HTERT RPE-1 (cell line): ENCODE measurements around the gene PRIMPOL.
"Not testable (repeated sequence)": the region's sequence is repeated elsewhere in the genome, so short reads cannot be mapped to it uniquely, and the experiment has no call there.

ENCODE experiments used
- in situ Hi-C: fragments of 300-500 bp; cut with MboI; formaldehyde crosslinking; loops from 4 replicates; pipeline ENCODE4 v1.14.3; 2020; ENCODE audit warnings: low sequenced_read_pairs

PRIMPOL gene

GRCh38 chr4:184649026-184649970, at the start of gene PRIMPOL, which contains the start of gene CASP3:
Gene PRIMPOL (plus strand): TSS chr4:184649738. CDS start chr4:184657141, 7,403 bp downstream.
Gene CASP3 (minus strand): TSS chr4:184649447. CDS start chr4:184638453, 10,994 bp downstream.
- in situ Hi-C loops: no loop called here

GRCh38 chr4:184600982-184601381, 48.6 kb upstream of the PRIMPOL start:
- in situ Hi-C loops: not testable (repeated sequence)

GRCh38 chr4:184602857-184603256, 46.7 kb upstream of the PRIMPOL start:
- in situ Hi-C loops: not testable (repeated sequence)

GRCh38 chr4:184607429-184607828, 42.1 kb upstream of the PRIMPOL start:
- in situ Hi-C loops: not testable (repeated sequence)

GRCh38 chr4:184612074-184612473, 37.5 kb upstream of the PRIMPOL start:
- in situ Hi-C loops: no loop called here

- in situ Hi-C loops: no loop called here
Observed at GRCh38 chr4:184613405-184613804, 36.1 kb upstream of the PRIMPOL start.

GRCh38 chr4:184614509-184614908, 35.0 kb upstream of the PRIMPOL start:
- in situ Hi-C loops: no loop called here

- in situ Hi-C loops: not testable (repeated sequence)
Observed at GRCh38 chr4:184616168-184616567, 33.4 kb upstream of the PRIMPOL start.

GRCh38 chr4:184616633-184617551, 32.6 kb upstream of the PRIMPOL start:
- in situ Hi-C loops: no loop called here

DNA sequence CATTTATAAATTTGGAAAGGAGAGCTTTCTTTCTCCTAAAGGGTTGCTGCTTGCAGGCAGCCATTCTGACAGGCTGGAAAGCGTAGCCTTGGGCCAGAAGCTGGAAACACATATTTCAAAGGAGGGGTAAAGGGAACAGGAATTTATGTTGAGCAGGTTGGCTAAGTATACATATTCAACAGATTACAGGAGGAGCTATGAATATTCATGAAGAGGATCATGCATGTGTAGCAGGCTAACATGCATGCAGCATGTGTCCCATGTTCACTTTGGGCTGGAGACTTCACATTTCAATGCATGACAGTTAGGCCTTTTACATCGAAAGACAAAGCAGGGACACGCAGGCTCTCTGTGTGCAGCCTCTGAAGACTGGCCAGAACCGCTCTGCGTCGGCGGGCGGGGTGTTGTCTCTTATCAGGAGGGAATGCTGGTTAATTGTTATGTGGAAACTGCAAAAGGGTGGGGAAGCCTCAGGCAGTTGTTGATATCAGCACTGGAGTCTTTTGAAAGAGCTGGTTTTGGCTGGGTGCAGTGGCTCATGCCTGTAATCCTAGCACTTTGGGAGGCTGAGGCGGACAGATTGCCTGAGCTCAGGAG, 31.8 kb upstream of the PRIMPOL start:
- in situ Hi-C loops: no loop called here

GRCh38 chr4:184620212-184620867, 29.2 kb upstream of the PRIMPOL start:
- in situ Hi-C loops: no loop called here

DNA sequence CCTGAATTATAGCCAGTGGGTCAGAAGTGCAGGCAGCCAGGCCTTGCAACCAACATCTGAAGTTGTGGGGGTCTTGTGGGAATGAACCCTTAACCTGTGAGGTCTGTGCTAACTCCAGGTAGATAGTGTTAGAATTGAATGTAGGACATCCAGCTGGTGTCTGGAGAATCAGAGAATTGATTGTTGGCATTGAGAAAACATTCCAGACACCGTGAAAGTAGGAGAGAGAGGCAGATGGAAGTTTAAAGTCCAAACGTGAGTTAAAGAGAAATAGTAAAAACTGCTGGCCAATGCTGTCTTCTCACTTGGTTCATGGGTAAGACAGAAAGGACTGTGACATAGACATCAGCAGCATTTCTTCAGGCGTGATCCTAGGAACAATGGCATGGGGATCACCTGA, 28.0 kb upstream of the PRIMPOL start:
- in situ Hi-C loops: no loop called here

DNA sequence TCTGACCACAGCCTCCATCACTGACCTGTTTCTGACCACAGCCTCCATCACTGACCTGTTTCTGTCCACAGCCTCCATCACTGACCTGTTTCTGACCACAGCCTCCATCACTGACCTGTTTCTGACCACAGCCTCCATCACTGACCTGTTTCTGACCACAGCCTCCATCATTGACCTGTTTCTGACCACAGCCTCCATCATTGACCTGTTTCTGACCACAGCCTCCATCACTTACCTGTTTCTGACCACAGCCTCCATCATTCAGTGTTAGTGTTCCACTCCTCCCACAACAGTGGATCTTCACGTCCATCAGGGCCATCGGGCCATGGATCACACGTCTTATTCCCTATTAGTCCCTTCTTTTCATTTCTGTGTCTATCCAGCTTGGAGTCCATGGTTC, 25.0 kb upstream of the PRIMPOL start:
- in situ Hi-C loops: not testable (repeated sequence)

DNA sequence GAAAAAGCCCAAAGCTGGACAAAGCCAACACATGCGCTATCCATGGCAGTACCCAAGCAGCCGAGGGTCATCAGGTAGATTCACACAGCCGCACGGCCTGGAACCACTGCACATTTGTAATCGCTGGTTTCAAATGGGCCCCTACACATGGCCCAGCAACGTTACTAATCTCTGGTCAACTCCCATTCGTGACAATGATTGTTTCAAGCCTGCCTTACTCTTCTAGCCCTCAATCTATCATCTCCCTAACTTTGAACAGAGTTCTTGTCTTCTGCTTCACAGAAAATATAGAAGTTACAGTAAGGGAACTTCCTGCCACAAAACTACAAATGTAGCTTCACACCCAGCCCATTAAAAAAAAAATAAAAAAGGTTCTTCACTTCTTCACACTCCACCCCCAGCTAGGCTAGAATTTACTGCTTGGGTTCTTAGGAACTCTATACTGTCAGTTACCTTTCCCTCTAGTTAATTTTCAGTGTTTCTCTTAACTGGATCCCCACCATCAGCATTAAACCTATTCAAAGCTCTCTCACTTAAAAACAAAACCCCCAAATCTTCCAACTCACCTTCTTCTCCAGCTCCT, 24.5 kb upstream of the PRIMPOL start:
- in situ Hi-C loops: no loop called here

GRCh38 chr4:184625783-184626596, 23.5 kb upstream of the PRIMPOL start:
- in situ Hi-C loops: not testable (repeated sequence)

DNA sequence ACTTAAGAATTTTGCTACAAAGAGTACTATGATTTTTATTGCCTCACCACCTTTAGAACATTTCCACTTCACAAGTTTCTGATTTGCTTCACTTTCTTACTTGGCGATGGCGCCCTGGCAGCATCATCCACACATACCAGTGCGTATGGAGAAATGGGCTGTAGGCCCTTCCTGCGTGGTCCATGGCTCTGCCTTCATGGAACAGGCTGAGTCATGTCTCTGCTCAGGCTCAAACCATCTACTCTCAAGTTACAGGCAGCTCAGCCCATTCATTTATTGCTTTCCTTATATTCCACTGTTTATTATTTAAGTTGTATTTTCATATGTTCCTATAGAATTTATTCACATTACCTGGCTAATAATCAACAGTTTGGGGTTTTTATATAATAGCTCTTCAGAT, 21.4 kb upstream of the PRIMPOL start:
- in situ Hi-C loops: no loop called here

GRCh38 chr4:184632842-184633241, 16.7 kb upstream of the PRIMPOL start:
- in situ Hi-C loops: no loop called here

DNA sequence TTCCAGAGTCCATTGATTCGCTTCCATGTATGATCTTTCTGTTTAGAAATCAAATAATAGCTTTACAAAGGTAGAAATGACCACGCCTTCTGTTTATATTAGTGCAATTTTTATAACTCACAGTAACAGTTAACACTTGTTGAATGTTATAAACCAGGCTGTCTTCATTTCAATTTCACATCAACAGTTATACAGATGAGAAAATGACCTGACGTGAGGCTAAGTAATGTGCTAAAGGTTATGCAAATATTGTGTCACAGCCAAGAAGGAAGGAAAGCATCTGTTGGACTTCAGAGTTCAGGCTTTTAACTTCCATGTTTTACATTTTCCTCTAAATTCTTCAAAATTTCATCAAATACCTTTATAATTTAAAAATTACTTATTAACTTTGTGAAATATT, 14.2 kb upstream of the PRIMPOL start:
- in situ Hi-C loops: no loop called here

GRCh38 chr4:184636144-184636543, 13.4 kb upstream of the PRIMPOL start:
- in situ Hi-C loops: no loop called here
